H7 (cell line): Measurements from ENCODE around the gene TMEM132A. TPM values are rescaled to one million over a fixed set of nuclear protein-coding genes. Genes with fewer than 3 reads are reported as not detected.

Experiments used
- DNase-seq: peaks from one replicate; pipeline ENCODE4 v3.0.0; 2012
- H3K27me3 ChIP-seq: 2 replicates; pipeline ENCODE4 v1.6.0; 2011; ENCODE audit warnings: mild to moderate bottlenecking, low read length; ENCODE audit not compliant: control insufficient read depth, insufficient read depth
- H3K36me3 ChIP-seq: replicated peaks from 2 replicates; pipeline ENCODE4 v1.5.1; 2011; ENCODE audit warnings: low read length; ENCODE audit not compliant: control insufficient read depth, insufficient read depth
- H3K4me3 ChIP-seq: 2 replicates; pipeline ENCODE4 v1.5.1; 2011; ENCODE audit warnings: low read depth, mild to moderate bottlenecking, control low read depth, low read length, moderate library complexity; ENCODE audit not compliant: insufficient read depth
- total RNA-seq: library from RNA; depleted of rRNA; stranded (reverse); fragments of >200 nt; shearing (Covaris generic); gene quantifications from 2 replicates; pipeline ENCODE4 v1.2.3, GENCODE V29; 2014

TMEM132A gene
- total RNA-seq, 1 experiment from 2014 or later = 66.0 TPM

GRCh38 chr11:60922906-60923305, 1.4 kb upstream of the TMEM132A start:
- H3K4me3 ChIP-seq = no peak overlapping the region
- DNase-seq = no peak
- H3K27me3 ChIP-seq = peaks cover 7% of the 10 kb centered on the region
- peaks cover 8% of the 10 kb centered on the region for H3K36me3 ChIP-seq

- no peak overlapping the region for H3K4me3 ChIP-seq
- peak; percentile 46 for DNase-seq
- peaks cover 8% of the 10 kb centered on the region for H3K36me3 ChIP-seq
- peaks cover 7% of the 10 kb centered on the region for H3K27me3 ChIP-seq
Observed at GRCh38 chr11:60923326-60923725, 934 bp upstream of the TMEM132A start.

- DNase-seq = no peak
- Histone ChIP-seq H3K27me3 (peaks cover 7% of the 10 kb centered on the region), H3K4me3 (peak overlapping the region; percentile 82; the same call in 1 of the 2 replicates), H3K36me3 (peaks cover 8% of the 10 kb centered on the region)
Observed at GRCh38 chr11:60923800-60924109, 505 bp upstream of the TMEM132A start.

GRCh38 chr11:60924906-60925853, 920 bp downstream of the TMEM132A start:
- H3K4me3 ChIP-seq = peak overlapping the region; percentile 82
- peaks cover 7% of the 10 kb centered on the region for H3K27me3 ChIP-seq
- peak; percentile 83 for DNase-seq
- peaks cover 9% of the 10 kb centered on the region for H3K36me3 ChIP-seq

GRCh38 chr11:60925868-60926267, 1.6 kb downstream of the TMEM132A start:
- no peak overlapping the region for H3K4me3 ChIP-seq
- peaks cover 7% of the 10 kb centered on the region for H3K27me3 ChIP-seq
- DNase-seq = peak; percentile 65
- peaks cover 10% of the 10 kb centered on the region for H3K36me3 ChIP-seq

- no peak overlapping the region for H3K4me3 ChIP-seq
- peak; percentile 56 for DNase-seq
- peaks cover 12% of the 10 kb centered on the region for H3K36me3 ChIP-seq
- peaks cover 7% of the 10 kb centered on the region for H3K27me3 ChIP-seq
Observed at GRCh38 chr11:60926500-60926899, 2.2 kb downstream of the TMEM132A start.

- Histone ChIP-seq H3K27me3 (peaks cover 7% of the 10 kb centered on the region), H3K4me3 (no peak overlapping the region), H3K36me3 (peaks cover 15% of the 10 kb centered on the region)
- DNase-seq = no peak
Observed at GRCh38 chr11:60927061-60927592, 2.9 kb downstream of the TMEM132A start.

- no peak for DNase-seq
- H3K36me3 ChIP-seq = peaks cover 16% of the 10 kb centered on the region
- H3K27me3 ChIP-seq = peaks cover 7% of the 10 kb centered on the region
- no peak overlapping the region for H3K4me3 ChIP-seq
Observed at GRCh38 chr11:60927600-60927999, 3.3 kb downstream of the TMEM132A start.

GRCh38 chr11:60928563-60929001, 4.3 kb downstream of the TMEM132A start:
- Histone ChIP-seq H3K4me3 (no peak overlapping the region), H3K36me3 (peaks cover 16% of the 10 kb centered on the region), H3K27me3 (peaks cover 7% of the 10 kb centered on the region)
- DNase-seq = peak; percentile 46

- peaks cover 5% of the 10 kb centered on the region for H3K27me3 ChIP-seq
- peaks cover 16% of the 10 kb centered on the region for H3K36me3 ChIP-seq
- H3K4me3 ChIP-seq = no peak overlapping the region
- no peak for DNase-seq
Observed at GRCh38 chr11:60929764-60930163, 5.5 kb downstream of the TMEM132A start.

- Histone ChIP-seq H3K36me3 (peaks cover 17% of the 10 kb centered on the region), H3K4me3 (no peak overlapping the region), H3K27me3 (peaks cover 1% of the 10 kb centered on the region; the same call in 1 of the 2 replicates)
- no peak for DNase-seq
Observed at GRCh38 chr11:60930394-60930793, 6.1 kb downstream of the TMEM132A start.

GRCh38 chr11:60931917-60932316, 7.7 kb downstream of the TMEM132A start:
- Histone ChIP-seq H3K27me3 (no peaks in the 10 kb centered on the region), H3K36me3 (peaks cover 18% of the 10 kb centered on the region), H3K4me3 (no peak overlapping the region)
- DNase-seq = peak; percentile 49

- Histone ChIP-seq H3K27me3 (no peaks in the 10 kb centered on the region), H3K4me3 (no peak overlapping the region), H3K36me3 (peaks cover 18% of the 10 kb centered on the region)
- DNase-seq = peak; percentile 79
Observed at GRCh38 chr11:60932605-60933356, 8.5 kb downstream of the TMEM132A start.

- DNase-seq = peak; percentile 53
- no peaks in the 10 kb centered on the region for H3K27me3 ChIP-seq
- no peak overlapping the region for H3K4me3 ChIP-seq
- peaks cover 18% of the 10 kb centered on the region for H3K36me3 ChIP-seq
Observed at GRCh38 chr11:60933416-60934123, 9.3 kb downstream of the TMEM132A start.
